Hepatocyte (in vitro differentiated cells): ENCODE results near the gene RNMT.

Experiments used
- CTCF ChIP-seq: fragments of 200-600 bp; sonication (generic); IDR thresholded peaks from 2 replicates; pipeline ENCODE4 v1.5.1; 2016; ENCODE audit warnings: antibody characterized with exemption, mild to moderate bottlenecking; ENCODE audit not compliant: poor library complexity
- EZH2phosphoT487 ChIP-seq: fragments of 200-600 bp; sonication (generic); IDR thresholded peaks from one replicate; pipeline ENCODE4 v1.6.1; 2018; ENCODE audit warnings: antibody characterized with exemption, mild to moderate bottlenecking, low read depth, moderate library complexity; ENCODE audit not compliant: unreplicated experiment, severe bottlenecking

GRCh38 chr18:13791181-13791580, 64.7 kb downstream of the RNMT start:
- TF ChIP-seq CTCF, result no peak
- TF ChIP-seq EZH2phosphoT487, result no peak
